K562 treated with DMSO at 1 percent for 48 hours (cell line): ENCODE measurements around the gene SP140. TPM values are rescaled to one million over a fixed set of nuclear protein-coding genes. Genes with fewer than 3 reads are reported as not detected.

Experiments used
- total RNA-seq: library from RNA; unstranded; fragments of 300-600 nt; gene quantifications from 2 replicates; pipeline ENCODE4 v1.2.3, GENCODE V29; 2022; ENCODE audit warnings: low replicate concordance; ENCODE audit errors: extremely low read depth

SP140 gene
- total RNA-seq = not detected in 2 replicates

GRCh38 chr2:230225486-230225885, at the start of gene SP140:
Gene SP140 (plus strand): TSS chr2:230225736. CDS start chr2:230225845, 109 bp downstream.

DNA sequence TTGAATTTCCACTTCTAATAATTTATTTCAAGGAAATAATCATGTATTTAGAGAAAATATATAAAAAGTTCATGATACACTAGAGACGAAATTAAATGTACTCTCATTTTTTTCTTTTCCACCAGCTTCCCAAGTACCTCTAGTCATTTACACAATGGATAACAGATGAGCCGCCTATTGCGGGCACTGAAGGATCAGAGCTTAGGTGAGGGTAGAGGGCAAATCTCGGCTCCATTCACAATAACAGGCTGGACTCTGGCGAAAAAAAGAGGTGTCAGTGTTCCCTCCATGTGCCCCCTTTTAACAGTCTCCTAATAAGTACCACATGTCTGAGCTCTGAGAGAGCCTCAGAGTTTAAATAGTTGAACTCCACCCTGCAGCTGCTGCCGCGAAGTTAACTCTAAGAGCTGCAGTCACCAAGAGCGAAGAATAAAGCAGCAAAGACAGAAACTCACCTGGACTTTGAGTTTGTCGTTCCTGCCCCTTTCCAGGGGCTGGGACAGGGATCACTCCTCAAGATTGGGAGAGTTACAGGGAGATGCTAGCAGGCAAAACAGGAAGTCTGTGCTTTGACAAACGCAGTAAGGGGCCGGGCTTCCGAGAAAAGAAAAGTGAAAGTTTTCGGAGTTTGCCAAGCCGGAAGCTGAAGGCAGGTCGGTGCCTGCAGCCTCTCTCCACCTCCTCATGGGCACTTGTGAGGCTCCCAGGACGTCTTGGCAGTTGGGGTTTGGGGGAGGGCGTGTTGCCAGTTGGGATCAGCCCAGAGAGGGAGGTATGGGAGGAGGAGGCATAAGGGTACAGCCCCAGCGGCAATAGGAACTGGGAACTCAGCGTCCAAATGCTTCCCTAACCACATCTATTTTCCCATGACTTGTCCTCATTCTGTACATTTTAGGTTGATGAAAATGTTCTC, 5.9 kb upstream of the SP140 start, which contains the start of gene SP110:
SP110 (minus strand) TSS at position 566 of the 913 bp plus-strand sequence. CDS start 3,057 bp downstream, outside the sequence.

GRCh38 chr2:230326453-230327417, 101.2 kb downstream of the SP140 start, which contains the start of gene SP140L:
Gene SP140L (plus strand): TSS chr2:230327193. CDS start chr2:230327270, 77 bp downstream.

Other genes with a start within 250 kb of the SP140 start
- not detected in 2 replicates for gene SLC16A14, start 156.8 kb upstream of the SP140 start, total RNA-seq
- gene SP110, start 5.8 kb upstream of the SP140 start, total RNA-seq = not detected in 2 replicates
- not detected in 2 replicates for gene SP140L, start 101.5 kb downstream of the SP140 start, total RNA-seq
- gene SP100, start 190.5 kb downstream of the SP140 start, total RNA-seq = not detected in 2 replicates